Stimulated activated CD4-positive, alpha-beta T cell treated with anti-CD3 and anti-CD28 coated beads, Interleukin-1b, Interleukin-23, amount 100 ng/mL, for 4 hours (primary cell): ENCODE data around the gene AGMO.

ENCODE experiments used
- DNase-seq, 2 donors: peaks; one replicate each; pipeline ENCODE4 v3.0.0-alpha.2; 2020; ENCODE audit warnings: low read depth in 2 of 2

The AGMO gene

DNA sequence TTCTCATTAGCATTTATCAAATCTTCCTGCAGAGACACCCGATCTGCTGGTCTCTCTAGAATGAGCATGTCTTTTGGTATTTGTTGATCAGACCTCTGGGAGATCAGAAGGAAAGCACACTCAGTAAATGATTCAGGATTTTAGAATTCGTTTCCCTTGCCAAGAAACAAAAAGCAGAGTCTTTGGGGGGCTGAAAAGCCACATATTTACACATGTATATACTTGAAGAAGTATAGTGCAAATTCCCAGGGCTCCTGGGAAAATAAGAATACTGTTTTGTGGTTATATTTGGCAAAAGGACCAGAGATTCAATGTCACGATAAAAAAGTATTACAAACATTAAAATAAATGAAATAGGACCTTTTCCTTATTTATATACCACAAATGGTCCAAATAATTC is 100.2 kb downstream of the AGMO start:
- DNase-seq, result no peak

- DNase-seq, result no peak
Measured at GRCh38 chr7:15459018-15459615, 102.7 kb downstream of the AGMO start.

GRCh38 chr7:15457990-15458955 is 103.5 kb downstream of the AGMO start:
- no peak for DNase-seq

GRCh38 chr7:15452670-15453069 is 109.1 kb downstream of the AGMO start:
- no peak for DNase-seq

- DNase-seq, result no peak
Measured at GRCh38 chr7:15446722-15447121, 115.1 kb downstream of the AGMO start.

- no peak for DNase-seq
Measured at GRCh38 chr7:15446280-15446679, 115.5 kb downstream of the AGMO start.

DNA sequence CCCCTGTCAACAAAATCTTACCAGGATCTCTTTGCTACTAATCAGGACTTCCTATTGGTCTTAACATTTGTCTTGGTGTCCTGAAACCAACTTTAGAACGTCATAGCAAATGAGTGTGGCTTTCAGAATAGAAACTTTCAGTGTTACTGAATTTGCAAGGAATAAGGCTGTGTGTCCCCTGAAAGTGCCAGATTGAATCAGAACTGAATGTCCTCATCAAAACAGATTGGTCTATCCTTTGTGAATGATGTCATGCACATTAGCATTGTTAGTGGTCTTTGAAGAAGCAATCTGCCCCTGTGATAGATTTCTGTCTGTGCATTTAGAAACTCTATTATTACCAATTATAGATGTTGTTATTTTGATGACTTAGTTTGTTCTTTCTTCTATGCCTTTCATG is 119.9 kb downstream of the AGMO start:
- no peak for DNase-seq

DNA sequence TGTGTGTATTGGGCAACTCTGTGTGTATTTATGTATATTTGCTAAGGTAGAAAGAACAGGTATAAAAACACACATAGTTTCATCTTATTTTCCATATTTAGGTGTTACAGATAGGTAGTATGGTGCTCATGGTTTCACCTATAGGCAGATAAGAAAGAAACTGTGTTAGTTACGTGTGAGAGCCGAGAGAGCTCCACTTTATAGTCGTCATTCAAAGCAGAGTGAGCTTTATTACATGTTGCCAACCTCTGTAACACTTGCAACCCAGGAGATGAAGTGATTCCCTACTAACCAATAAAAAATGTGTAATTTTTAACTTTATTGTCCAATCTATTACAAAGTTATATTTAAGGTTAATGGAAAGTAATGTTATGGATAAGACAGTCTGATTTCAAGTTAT is 121.3 kb downstream of the AGMO start:
- no peak for DNase-seq

- no peak for DNase-seq
Measured at GRCh38 chr7:15439853-15440252, 122.0 kb downstream of the AGMO start.

- no peak for DNase-seq
Measured at GRCh38 chr7:15433151-15433550, 128.7 kb downstream of the AGMO start.

DNA sequence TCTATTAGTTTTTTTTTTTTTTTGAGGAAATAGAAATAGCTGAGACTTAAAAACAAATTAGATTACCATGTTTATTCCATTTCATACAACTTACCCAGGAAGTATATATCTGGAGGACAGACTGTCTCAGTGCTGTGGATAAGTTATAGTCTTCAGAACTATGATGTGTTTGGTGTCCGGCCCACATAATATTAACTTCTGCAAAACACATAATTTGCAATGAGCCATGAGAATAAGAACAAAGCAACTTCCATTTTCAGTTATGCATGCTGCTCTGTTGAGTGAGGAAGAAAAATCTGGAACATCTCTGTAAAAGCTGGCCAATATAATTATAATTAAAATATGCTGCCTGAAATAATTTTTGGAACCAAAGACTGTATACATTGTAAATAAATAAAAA is 130.9 kb downstream of the AGMO start:
- no peak for DNase-seq

DNA sequence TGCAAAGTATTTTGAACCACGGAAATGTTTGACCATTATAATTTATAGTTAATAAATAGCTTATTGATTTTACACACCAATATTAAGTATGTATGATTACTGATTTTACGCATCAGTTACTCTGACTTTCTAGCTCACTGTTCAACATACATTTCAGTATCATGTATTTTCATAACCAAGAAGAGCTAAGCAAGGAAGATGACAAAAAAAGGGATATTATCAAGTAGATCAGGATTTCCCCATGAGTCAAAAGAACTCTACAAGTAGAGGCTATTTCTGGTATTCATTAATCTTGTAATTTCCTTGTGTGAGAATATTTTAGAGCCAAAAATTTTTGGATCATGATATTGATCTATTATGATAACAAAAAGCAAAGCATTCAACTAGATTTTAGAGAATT is 131.6 kb downstream of the AGMO start:
- no peak for DNase-seq

GRCh38 chr7:15424468-15424867 is 137.3 kb downstream of the AGMO start:
- no peak for DNase-seq

- DNase-seq, result no peak
Measured at GRCh38 chr7:15419596-15419995, 142.2 kb downstream of the AGMO start.

DNA sequence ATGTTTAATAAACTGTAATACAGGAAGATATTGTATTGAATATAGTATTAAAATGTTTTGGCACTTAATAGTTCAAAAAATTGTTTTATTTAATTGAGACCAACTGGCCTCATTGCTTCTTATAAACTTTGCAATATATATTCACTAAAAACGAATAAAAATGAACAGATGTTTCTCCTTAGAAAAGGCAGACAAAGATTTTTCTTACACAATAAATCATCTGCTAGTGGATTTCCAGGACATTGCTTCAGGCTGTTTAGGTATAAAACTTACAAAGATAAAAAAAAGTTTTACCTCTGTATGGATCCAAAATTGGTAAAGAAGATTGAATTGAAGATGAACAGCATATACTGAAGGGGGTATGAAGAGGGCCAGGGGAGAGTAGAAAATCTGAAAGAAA is 143.6 kb downstream of the AGMO start:
- no peak for DNase-seq

- no peak for DNase-seq
Measured at GRCh38 chr7:15417341-15417988, 144.3 kb downstream of the AGMO start.

DNA sequence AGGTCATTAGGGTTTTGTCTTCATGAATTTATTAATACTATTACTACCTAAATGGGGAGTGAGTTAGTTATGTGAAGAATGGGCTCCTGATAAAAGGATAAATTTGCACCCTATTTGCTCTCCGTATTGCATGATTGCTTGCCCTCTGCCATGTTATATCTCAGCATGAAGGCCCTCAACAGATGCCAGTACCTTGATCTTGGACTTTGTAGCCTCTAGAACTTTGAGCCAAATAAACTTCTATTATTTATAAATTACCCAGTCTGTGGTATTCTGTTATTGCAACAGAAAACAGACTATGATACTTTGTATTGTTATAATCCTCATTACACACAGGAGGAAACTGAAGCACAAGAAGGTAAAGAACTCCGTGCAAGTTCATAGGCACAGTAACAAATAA is 150.8 kb downstream of the AGMO start:
- DNase-seq, result no peak

DNA sequence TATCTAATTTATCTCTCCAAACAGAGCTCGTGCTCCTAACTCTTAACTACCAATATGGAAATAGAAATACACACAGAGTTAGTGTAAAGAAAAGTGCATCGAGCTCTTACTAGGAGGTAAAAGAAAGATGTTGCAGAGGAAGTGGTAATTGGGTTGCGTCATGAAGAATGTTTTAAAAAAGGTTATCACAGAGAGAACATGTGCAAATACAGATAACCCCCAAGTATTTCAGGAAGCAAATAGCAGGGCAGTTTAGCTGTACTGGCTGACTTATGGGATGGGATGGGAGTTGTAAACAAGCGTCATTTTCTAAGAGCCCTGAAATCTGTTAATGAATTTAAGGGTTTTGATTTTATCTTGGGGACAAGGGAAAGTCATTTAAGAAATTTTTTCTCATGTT is 153.9 kb downstream of the AGMO start:
- DNase-seq, result no peak

GRCh38 chr7:15403751-15404150 is 158.1 kb downstream of the AGMO start:
- DNase-seq, result no peak

DNA sequence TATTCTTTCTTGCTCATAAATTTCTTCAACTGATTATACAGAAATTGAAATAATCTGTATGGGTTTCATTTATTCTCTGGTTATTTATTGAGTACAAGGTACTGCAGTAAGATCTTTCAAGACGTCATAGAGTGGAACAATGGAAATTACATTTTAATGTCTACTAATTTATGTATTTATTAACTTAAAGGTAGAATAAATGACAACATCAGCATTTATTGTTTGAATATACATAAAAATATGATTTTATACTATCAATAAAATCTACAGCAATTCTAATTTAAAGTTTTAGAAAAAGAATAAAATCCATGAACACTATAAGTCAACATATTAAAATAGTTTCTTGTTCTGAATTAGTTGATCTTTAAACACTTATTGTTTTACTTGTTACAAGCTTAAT is 158.5 kb downstream of the AGMO start:
- DNase-seq, result no peak

GRCh38 chr7:15402436-15403136 is 159.2 kb downstream of the AGMO start:
- DNase-seq, result no peak

DNA sequence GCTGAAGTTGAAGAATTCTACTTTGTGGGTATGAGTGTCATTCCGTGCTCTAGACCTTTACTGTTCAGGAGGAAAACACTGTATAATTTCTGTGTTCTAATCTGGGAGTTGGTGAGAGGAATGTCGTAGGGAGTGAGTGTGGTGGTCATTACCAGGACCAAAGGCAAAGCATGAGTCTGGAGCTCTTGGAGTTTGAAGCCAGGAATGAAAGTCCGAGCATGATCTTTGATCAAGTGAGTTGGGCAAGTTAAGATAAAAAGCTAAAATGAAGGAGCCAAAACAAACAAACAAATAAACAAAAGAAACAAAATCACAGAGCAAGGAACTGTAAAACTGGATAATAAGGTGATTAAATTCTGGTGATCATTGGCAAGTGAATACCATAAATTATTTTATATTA is 161.4 kb downstream of the AGMO start:
- DNase-seq, result no peak
